H9 (cell line): ENCODE results near the gene LSM11. TPM values are rescaled to one million over a fixed set of nuclear protein-coding genes. Genes with fewer than 3 reads are reported as not detected.

Experiments used
- DNase-seq: peaks from one replicate; pipeline ENCODE4 v3.0.0-alpha.2; 2017
- H2AFZ ChIP-seq: one replicate; pipeline ENCODE4 v1.6.1; 2013; ENCODE audit warnings: mild to moderate bottlenecking, low read length, control low read depth, moderate library complexity
- H2AK5ac ChIP-seq: 2 replicates; pipeline ENCODE4 v1.6.1; 2013; ENCODE audit warnings: low read length, control low read depth, mixed read lengths; ENCODE audit not compliant: insufficient read length
- H2BK120ac ChIP-seq: one replicate; pipeline ENCODE4 v1.6.1; 2013; ENCODE audit warnings: low read depth, mild to moderate bottlenecking, low read length, control low read depth, inconsistent platforms; ENCODE audit not compliant: poor library complexity, severe bottlenecking
- H2BK12ac ChIP-seq: 2 replicates; pipeline ENCODE4 v1.6.1; 2013; ENCODE audit warnings: low read length, control low read depth, mixed read lengths, low read depth; ENCODE audit not compliant: insufficient read length
- H2BK15ac ChIP-seq: 2 replicates; pipeline ENCODE4 v1.6.1; 2013; ENCODE audit warnings: low read depth, low read length, control low read depth
- H2BK20ac ChIP-seq: one replicate; pipeline ENCODE4 v1.6.1; 2013; ENCODE audit warnings: low read depth, mild to moderate bottlenecking, low read length, control low read depth, inconsistent platforms; ENCODE audit not compliant: poor library complexity, severe bottlenecking
- H2BK5ac ChIP-seq: 2 replicates; pipeline ENCODE4 v1.6.1; 2013; ENCODE audit warnings: low read length, control low read depth, mixed read lengths; ENCODE audit not compliant: insufficient read length
- H3K14ac ChIP-seq: 2 replicates; pipeline ENCODE4 v1.6.1; 2013; ENCODE audit warnings: low read length, control low read depth; ENCODE audit not compliant: insufficient read depth
- H3K18ac ChIP-seq: 2 replicates; pipeline ENCODE4 v1.6.1; 2013; ENCODE audit warnings: low read depth, mild to moderate bottlenecking, mixed read lengths, low read length, control low read depth; ENCODE audit not compliant: insufficient read length
- H3K23ac ChIP-seq: 2 replicates; pipeline ENCODE4 v1.6.1; 2013; ENCODE audit warnings: low read length, control low read depth, mixed read lengths, low read depth; ENCODE audit not compliant: insufficient read length
- H3K23me2 ChIP-seq: 2 replicates; pipeline ENCODE4 v1.6.1; 2013; ENCODE audit warnings: low read depth, mild to moderate bottlenecking, mixed read lengths, low read length, control low read depth; ENCODE audit not compliant: insufficient read length, poor library complexity, severe bottlenecking
- H3K27ac ChIP-seq: 2 replicates; pipeline ENCODE4 v1.5.1; 2013; ENCODE audit warnings: low read length, control low read depth, mixed read lengths, low read depth; ENCODE audit not compliant: insufficient read length
- H3K27me3 ChIP-seq: 2 replicates; pipeline ENCODE4 v1.6.1; 2013; ENCODE audit warnings: low read length, control low read depth, inconsistent platforms; ENCODE audit not compliant: insufficient read depth
- H3K4ac ChIP-seq: 2 replicates; pipeline ENCODE4 v1.6.1; 2013; ENCODE audit warnings: low read depth, mild to moderate bottlenecking, control low read depth, inconsistent platforms, low read length, moderate library complexity
- H3K4me1 ChIP-seq: 2 replicates; pipeline ENCODE4 v1.6.1; 2013; ENCODE audit warnings: low read length, control low read depth, inconsistent platforms; ENCODE audit not compliant: insufficient read depth
- H3K4me2 ChIP-seq: 2 replicates; pipeline ENCODE4 v1.6.1; 2013; ENCODE audit warnings: low read length, control low read depth, mixed read lengths; ENCODE audit not compliant: insufficient read length, insufficient read depth
- H3K56ac ChIP-seq: 2 replicates; pipeline ENCODE4 v1.6.1; 2013; ENCODE audit warnings: low read depth, mild to moderate bottlenecking, mixed read lengths, low read length, control low read depth; ENCODE audit not compliant: insufficient read length
- H3K79me1 ChIP-seq: 2 replicates; pipeline ENCODE4 v1.6.1; 2013; ENCODE audit warnings: low read depth, mild to moderate bottlenecking, moderate library complexity, low read length, control low read depth, inconsistent platforms; ENCODE audit not compliant: insufficient read depth, poor library complexity, severe bottlenecking
- H3K79me2 ChIP-seq: 2 replicates; pipeline ENCODE4 v1.6.1; 2013; ENCODE audit warnings: low read length, control low read depth, inconsistent platforms; ENCODE audit not compliant: insufficient read depth
- H3K9ac ChIP-seq: 2 replicates; pipeline ENCODE4 v1.6.1; 2013; ENCODE audit warnings: low read length, control low read depth, mixed read lengths; ENCODE audit not compliant: insufficient read length; ENCODE audit errors: extremely low read depth
- H3K9me3 ChIP-seq: one replicate; pipeline ENCODE4 v1.6.1; 2013; ENCODE audit warnings: low read depth, low read length, inconsistent platforms; ENCODE audit not compliant: control insufficient read depth
- H3T11ph ChIP-seq: one replicate; pipeline ENCODE4 v1.6.1; 2013; ENCODE audit warnings: mild to moderate bottlenecking, low read length, control low read depth, inconsistent platforms
- H4K20me1 ChIP-seq: one replicate; pipeline ENCODE4 v1.6.1; 2013; ENCODE audit not compliant: control insufficient read depth, insufficient read length, insufficient read depth
- H4K5ac ChIP-seq: 2 replicates; pipeline ENCODE4 v1.6.1; 2013; ENCODE audit warnings: low read depth, mild to moderate bottlenecking, mixed read lengths, low read length, control low read depth; ENCODE audit not compliant: insufficient read length
- H4K8ac ChIP-seq: replicated peaks from 2 replicates; pipeline ENCODE4 v1.6.1; 2013; ENCODE audit warnings: low read length, control low read depth, mixed read lengths, low read depth; ENCODE audit not compliant: insufficient read length
- H4K91ac ChIP-seq: 2 replicates; pipeline ENCODE4 v1.6.1; 2013; ENCODE audit warnings: low read depth, mild to moderate bottlenecking, moderate library complexity, mixed read lengths, low read length, control low read depth; ENCODE audit not compliant: insufficient read length
- H3K27ac Mint-ChIP-seq, 3 experiments: 2 replicates in 2 of 3; 3 replicates in 1 of 3; pipeline ENCODE4 v1.8.0; 2020 to 2021; ENCODE audit warnings: mixed read lengths in 3 of 3, mild to moderate bottlenecking in 1 of 3, moderate library complexity in 1 of 3
- H3K27me3 Mint-ChIP-seq: 2 replicates; pipeline ENCODE4 v1.8.0; 2021; ENCODE audit warnings: low read depth, mild to moderate bottlenecking, moderate library complexity, mixed read lengths
- H3K36me3 Mint-ChIP-seq, 3 experiments: 2 replicates in 2 of 3; 3 replicates in 1 of 3; pipeline ENCODE4 v1.8.0; 2020 to 2021; ENCODE audit warnings: low read depth in 3 of 3, mixed read lengths in 3 of 3; ENCODE audit not compliant: insufficient read depth in 1 of 3
- H3K4me1 Mint-ChIP-seq, 2 experiments: 2 replicates each; pipeline ENCODE4 v1.8.0; 2020; ENCODE audit warnings: mixed read lengths in 2 of 2
- H3K4me3 Mint-ChIP-seq, 2 experiments: 2 replicates in 1 of 2; 3 replicates in 1 of 2; pipeline ENCODE4 v1.8.0; 2020 to 2021; ENCODE audit warnings: mild to moderate bottlenecking in 2 of 2, mixed read lengths in 2 of 2, moderate library complexity in 1 of 2
- H3K9me3 Mint-ChIP-seq, 2 experiments: 2 replicates in 1 of 2; 3 replicates in 1 of 2; pipeline ENCODE4 v1.8.0; 2020; ENCODE audit warnings: mild to moderate bottlenecking in 2 of 2, mixed read lengths in 2 of 2, moderate library complexity in 1 of 2
- WGBS: extraction: QIAGEN DNeasy Blood & Tissue Kit; methylation state at CpG from one replicate; pipeline ENCODE4 v1.1.7; 2013; ENCODE audit warnings: missing lambda C conversion rate, low lambda C conversion rate, mixed read lengths; ENCODE audit not compliant: insufficient read length; ENCODE audit errors: extremely low coverage; 5-methylcytosine and 5-hydroxymethylcytosine counted together
- total RNA-seq: library from RNA; stranded (reverse); gene quantifications from 2 replicates; pipeline ENCODE4 v1.2.1, GENCODE V29; 2021
- TF ChIP-seq, protein P1 (sequence below): fragments of 200-600 bp; sonication (generic); conservative IDR thresholded peaks from 3 replicates; pipeline ENCODE4 v1.8.0; 2021; ENCODE audit warnings: antibody characterized with exemption, mild to moderate bottlenecking

Gene LSM11
- total RNA-seq, 1 experiment from 2014 or later: 4.7 TPM

- Histone ChIP-seq H3K18ac (no peak overlapping the region), H3K9me3 (no peaks in the 10 kb centered on the region), H3K14ac (no peak overlapping the region), H2BK5ac (no peak overlapping the region), H3K79me1 (no peaks in the 10 kb centered on the region), H3K4ac (no peak overlapping the region), H4K8ac (no peak overlapping the region), H3K27ac (no peak overlapping the region), H3K27me3 (no peaks in the 10 kb centered on the region), H3K23ac (no peak overlapping the region), H3K79me2 (no peaks in the 10 kb centered on the region), H3K56ac (no peak overlapping the region), H2BK120ac (no peak overlapping the region), H3K23me2 (no peaks in the 10 kb centered on the region), H3K4me1 (no peaks in the 10 kb centered on the region; the same call in 1 of the 2 replicates), H4K20me1 (no peaks in the 10 kb centered on the region), H3K4me2 (no peak overlapping the region), H2BK20ac (no peak overlapping the region), H2BK12ac (no peak overlapping the region), H3T11ph (no peak overlapping the region), H4K91ac (no peak overlapping the region), H2BK15ac (no peak overlapping the region), H2AFZ (no peak overlapping the region), H4K5ac (no peak overlapping the region), H3K9ac (no peak overlapping the region), H2AK5ac (no peak overlapping the region)
- TF ChIP-seq, protein P1, sequence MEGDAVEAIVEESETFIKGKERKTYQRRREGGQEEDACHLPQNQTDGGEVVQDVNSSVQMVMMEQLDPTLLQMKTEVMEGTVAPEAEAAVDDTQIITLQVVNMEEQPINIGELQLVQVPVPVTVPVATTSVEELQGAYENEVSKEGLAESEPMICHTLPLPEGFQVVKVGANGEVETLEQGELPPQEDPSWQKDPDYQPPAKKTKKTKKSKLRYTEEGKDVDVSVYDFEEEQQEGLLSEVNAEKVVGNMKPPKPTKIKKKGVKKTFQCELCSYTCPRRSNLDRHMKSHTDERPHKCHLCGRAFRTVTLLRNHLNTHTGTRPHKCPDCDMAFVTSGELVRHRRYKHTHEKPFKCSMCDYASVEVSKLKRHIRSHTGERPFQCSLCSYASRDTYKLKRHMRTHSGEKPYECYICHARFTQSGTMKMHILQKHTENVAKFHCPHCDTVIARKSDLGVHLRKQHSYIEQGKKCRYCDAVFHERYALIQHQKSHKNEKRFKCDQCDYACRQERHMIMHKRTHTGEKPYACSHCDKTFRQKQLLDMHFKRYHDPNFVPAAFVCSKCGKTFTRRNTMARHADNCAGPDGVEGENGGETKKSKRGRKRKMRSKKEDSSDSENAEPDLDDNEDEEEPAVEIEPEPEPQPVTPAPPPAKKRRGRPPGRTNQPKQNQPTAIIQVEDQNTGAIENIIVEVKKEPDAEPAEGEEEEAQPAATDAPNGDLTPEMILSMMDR: peak; percentile 59
- DNase-seq: no peak
- Mint-ChIP-seq H3K36me3 (peaks cover 3 to 9% (median 6%) of the 10 kb centered on the region in 3 experiments), H3K4me3 (no peak overlapping the region), H3K27me3 (peaks cover under 1% of the 10 kb centered on the region; the same call in 1 of the 2 replicates), H3K4me1 (peaks cover 3 to 7% of the 10 kb centered on the region in 2 experiments; a peak in 2 of 4 replicates), H3K9me3 (peaks cover 2 to 6% of the 10 kb centered on the region in 2 experiments; a peak in 4 of 5 replicates), H3K27ac (no peak overlapping the region)
- WGBS: no CpG with 5 or more reads among the region's 4 CpGs
Measured at GRCh38 chr5:157718519-157718918, 25.0 kb upstream of the LSM11 start.
